NCI-H510A treated with DMSO at 0.1 percent for 48 hours (cell line): ENCODE measurements around the gene CRYBA1.

Experiments
- DNase-seq: peaks from one replicate; lab custom pipeline; 2025; lab: John Stamatoyannopoulos, UW

Gene CRYBA1

DNA sequence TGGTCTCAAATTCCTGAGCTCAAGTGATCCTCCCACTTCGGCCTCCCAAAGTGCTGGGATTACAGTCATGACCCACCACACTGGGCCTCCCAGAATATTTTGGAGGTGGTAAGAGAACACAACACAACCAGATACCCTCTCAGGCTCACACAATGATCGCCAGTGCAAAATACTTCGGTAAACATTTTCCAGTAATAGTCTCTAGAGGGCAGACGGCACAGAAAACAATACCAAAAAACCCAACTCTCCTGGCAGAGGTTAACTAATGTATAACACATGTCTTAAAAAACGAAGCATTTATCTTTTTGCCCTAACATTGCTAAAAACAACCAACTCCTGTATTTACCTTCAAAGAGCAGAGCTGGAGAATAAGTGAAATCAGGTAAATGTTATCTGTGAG is 36.8 kb downstream of the CRYBA1 start:
- no peak for DNase-seq

DNA sequence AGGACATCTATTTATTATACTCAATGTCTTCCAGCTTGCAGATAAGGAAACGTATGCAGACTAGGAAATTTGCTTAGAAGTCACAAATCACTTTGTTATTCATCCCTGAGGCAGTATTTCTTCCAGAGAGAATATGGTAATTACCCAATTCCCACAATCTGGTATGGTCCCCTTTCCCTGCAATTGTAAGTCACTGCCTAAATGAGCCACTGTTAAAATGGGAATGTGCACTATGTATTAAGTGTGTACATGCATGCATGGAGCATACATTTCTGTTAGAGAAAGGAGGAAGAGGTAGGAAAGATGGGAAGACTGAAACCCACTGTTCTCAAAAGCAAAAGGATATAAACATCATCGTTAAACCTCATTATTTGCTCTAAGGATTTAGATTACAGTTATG is 37.3 kb downstream of the CRYBA1 start:
- DNase-seq = no peak

DNA sequence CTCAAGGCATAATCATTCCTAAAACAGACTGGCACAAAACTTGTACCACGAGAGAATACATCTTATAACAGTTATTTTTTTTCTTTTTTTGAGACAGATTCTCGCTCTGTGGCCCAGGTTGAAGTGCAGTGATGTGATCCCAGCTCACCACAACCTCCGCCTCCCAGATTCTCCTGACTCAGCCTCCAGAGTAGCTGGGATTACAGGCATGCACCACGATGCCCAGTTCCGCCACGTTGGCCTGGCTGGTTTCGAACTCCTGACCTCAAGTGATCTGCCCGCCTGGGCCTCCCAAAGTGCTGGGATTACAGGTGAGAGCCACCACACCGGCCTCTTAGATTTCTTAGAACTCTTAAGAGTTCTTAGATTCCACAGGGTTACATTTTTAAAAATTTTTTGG is 43.2 kb downstream of the CRYBA1 start:
- no peak for DNase-seq

DNA sequence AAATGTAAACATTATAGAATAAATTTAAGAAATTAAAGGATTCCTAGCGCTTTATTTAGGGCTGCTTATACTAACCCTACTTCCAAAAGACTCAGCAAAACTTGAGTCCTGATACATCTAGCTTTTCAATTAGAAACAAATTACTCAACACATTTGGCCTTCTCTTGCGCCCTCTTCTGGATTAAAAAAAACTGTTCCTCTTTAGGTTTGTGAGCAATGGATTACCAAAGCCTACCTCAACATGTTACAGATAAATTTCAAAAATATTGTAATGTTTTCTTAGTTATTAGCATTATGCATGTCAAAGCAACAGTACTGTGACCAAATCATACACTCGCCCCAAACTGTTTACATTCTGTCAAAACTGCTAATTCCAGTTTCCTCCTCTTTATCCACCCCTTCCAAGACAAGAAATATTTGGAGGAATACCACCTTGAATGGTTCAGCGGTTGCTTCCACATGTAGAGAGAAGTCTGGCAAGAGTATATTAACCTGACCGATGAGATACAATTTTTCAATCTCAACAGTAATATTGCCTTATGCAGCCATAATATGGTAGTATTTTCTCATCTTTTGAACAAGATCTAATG is 44.6 kb downstream of the CRYBA1 start:
- peak; percentile 83 for DNase-seq

DNA sequence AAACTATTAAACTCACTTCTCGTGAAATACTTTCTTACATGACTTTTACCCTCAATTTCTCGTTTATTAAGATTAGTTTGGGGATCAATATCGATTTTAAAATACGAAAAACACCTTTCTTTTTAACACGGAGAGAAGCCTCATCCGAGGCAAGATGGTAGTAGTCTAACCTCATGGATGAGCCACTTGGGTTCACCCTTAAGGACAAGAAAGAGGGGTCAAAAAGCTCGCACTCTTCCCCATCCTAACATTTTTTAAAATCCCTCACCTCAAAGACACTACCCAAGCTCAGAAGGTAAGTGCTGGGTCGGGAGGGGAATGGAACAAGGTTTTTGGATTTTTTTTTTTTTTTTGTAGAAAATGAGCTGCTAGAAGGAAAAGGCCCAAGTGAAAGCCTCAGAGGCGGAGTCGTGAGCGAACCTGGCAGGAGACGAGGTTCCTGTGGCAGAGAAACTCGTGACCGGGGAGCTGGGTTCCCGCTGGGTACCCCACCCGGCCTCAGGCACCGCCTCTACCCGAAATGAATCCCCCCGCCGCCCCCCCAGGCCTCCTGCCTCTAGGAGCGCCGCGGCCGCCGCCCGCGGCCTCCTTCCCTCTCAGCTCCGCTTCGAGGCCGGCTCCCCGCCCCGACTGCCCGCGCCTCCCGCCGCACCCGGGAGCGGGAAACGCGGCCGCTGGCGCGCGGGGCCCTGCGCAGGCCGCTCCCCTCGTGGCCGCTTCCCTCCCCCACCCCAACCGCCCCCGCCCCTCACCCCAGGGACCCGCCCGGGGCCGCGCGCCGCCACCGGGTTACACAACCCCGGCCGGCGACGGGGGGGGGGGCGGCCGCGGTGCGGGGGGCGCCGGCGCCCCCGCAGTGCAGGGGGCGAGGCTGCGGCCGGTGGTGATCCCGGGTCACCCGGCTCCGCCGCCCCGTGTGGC is 45.7 kb downstream of the CRYBA1 start:
- peak; percentile 15 for DNase-seq

DNA sequence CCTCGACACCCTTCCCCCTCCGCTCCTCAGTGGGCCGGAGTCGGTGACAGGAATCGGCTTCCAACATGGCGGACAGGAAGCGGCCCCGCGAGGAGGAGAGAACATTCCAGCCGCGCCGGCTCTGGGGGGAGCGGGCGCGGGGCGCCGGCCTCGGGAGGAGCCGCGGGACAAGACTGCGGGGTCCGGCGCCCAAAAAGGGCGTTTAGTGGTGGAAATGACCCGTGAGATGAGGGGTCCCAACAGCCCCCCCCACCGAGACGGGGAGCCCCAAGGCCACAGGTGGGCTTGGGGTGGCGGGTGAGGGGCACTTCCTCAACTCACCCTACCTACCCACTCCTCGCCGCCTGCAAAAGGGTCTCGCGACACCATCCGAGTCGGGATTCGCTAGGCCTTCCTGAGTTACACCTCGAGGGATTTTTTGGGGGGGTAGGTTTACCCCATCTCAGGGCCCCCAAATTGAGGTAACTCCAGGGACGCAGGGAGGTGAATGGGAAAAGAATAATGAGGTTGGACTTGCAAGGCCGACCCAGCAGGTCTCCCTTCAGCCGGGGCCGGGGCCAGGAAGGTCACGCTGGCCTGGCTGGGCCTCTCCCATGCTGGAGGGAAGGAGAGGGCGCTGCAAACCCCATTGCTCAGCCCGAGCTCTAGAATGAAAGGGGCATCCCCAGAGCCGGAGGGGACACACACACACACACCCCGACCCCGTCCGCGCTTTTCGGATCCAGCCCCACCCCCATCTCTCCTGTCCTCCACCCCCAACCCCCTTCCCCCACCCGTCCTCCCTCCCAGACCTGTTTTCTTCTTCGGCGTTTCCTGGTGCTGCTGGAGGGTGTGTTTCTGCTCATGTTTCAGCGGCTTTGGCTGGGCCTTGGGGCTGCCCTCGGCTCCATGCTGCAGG is 46.6 kb downstream of the CRYBA1 start:
- peak; percentile 66 for DNase-seq

DNA sequence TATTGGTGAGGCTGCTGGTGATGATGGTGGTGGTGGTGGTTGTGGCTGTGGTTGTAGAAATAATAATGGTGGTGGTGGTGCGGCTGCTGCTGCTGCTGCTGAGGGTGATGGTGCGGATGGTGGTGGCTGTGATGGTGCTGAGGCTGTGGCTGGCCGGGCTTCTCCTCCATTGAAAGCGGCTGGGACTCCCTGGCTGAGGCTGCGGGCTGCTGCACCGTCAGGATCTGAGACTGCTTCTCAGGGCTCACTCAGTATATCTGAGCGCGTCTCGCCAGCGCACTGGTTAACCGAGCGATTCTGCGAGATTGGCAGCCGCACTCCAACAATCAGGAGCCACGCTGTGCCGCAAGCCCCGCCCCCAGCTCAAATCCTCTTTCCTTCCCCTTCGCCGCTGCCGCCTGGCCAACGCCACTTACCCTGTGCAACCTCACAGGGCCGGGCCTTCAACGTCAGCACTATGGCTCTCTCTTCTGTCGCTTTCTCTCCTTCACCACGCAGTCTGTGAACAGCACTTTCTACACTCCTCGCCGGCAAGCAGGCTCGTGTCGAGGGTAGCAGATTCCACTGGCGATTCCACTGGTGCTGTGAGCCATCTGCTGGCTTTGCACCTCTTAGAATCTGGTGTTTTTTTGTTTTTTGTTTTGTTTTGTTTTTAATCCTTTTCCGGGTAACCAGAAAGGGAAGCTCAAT is 47.4 kb downstream of the CRYBA1 start, which contains the start of gene NUFIP2:
TSS of gene NUFIP2 (minus strand) at position 259 of the 690 bp plus-strand sequence. CDS start at position 170, 89 bp downstream.
- DNase-seq = peak; percentile 99

DNA sequence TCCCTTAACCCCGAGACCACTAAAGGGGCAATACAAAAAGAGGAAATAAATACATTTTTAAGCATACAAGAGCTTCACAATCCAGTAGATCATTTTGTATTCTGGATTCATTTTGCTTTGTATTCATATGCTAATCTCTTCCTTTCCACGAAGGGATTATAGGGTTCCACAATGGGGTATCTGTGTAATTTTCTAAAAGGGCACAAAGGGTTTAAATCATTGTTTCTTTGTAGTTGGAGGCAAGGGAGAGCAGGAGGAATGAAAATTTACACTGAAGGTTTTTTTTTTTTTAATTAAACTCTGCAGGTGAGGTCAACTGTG is 47.9 kb downstream of the CRYBA1 start:
- DNase-seq = peak; percentile 60

DNA sequence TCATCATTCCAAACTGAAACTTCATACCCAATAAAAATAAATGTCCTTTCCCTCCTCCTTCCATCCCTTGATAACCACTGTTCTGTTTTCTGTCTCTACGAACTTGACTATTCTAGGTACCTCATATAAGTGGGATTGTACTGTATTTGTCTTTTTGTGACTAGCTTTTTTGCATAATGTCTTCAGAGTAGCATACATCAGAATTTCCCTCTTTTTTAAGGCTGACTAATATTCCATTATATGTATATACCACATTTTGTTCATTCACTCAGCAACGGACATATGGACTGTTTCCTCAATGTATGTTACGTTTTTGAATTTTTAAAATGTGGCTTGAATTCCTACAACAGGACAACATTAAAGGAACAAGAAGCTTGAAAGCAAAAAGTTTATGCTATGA is 48.8 kb downstream of the CRYBA1 start:
- DNase-seq = no peak

DNA sequence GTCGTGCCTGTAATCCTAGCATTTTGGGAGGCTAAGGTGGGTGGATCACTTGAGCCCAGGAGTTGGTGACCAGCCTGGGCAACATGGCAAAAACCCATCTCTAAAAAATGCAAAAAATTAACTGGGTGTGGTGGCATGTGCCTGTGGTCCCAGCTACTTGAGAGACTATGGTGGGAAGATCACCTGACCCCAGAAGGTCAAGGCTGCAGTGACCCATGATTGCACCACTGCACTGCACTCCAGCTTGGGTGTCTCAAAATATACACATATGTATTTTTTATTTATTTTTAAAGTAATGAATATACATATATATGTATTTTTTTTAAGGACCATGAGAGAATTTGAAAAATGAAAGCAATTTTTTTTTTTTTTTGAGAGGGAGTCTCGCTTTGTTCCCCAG is 52.4 kb downstream of the CRYBA1 start:
- no peak for DNase-seq

DNA sequence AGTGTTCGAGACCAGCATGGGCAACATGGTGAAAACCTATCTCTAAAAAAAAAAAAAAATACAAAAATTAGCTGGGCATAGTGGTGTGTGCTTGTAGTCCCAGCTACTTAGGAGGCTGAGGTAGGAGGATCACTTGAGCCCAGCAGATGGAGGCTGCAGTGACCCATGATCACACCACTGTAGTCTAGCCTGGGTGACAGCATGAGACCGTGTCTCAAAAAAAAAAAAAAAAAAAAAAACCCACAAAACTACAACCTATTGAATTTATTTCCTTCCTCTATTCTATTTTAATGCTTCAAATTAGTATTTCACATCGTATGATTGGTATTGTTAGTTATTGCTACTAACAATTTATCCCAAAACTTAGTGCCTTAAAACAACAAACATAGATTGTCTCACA is 56.7 kb downstream of the CRYBA1 start:
- DNase-seq = no peak
